Natural killer cell (primary cell): Measurements from ENCODE around the gene SPATS2L. TPM values are rescaled to one million over a fixed set of nuclear protein-coding genes. Genes with fewer than 3 reads are reported as not detected.

ENCODE experiments used
- ATAC-seq, 3 donors: fragments of 150-1000 bp in 2 of 3; fragments of 200-7000 bp in 1 of 3; cut with Tn5 transposase; 1 replicate in 1 of 3; 2 replicates in 2 of 3; pipeline ENCODE4 v1.10.0; 2021; ENCODE audit warnings: mild to moderate bottlenecking in 2 of 3, moderate library complexity in 2 of 3
- DNase-seq, 2 donors: peaks; one replicate each; pipeline versions ENCODE4 v3.0.0 to v3.0.0-alpha.2; 2013 to 2021; ENCODE audit warnings: mixed read lengths in 1 of 2
- H3K27ac ChIP-seq: one replicate; pipeline ENCODE4 v1.5.1; 2013; ENCODE audit warnings: mild to moderate bottlenecking, low read length
- H3K27me3 ChIP-seq: one replicate; pipeline ENCODE4 v1.6.1; 2013; ENCODE audit warnings: low read length; ENCODE audit not compliant: control insufficient read depth, insufficient read depth
- H3K36me3 ChIP-seq: one replicate; pipeline ENCODE4 v1.6.1; 2013; ENCODE audit warnings: low read length; ENCODE audit not compliant: control insufficient read depth, insufficient read depth
- H3K4me1 ChIP-seq: one replicate; pipeline ENCODE4 v1.6.1; 2013; ENCODE audit warnings: low read length; ENCODE audit not compliant: control insufficient read depth, insufficient read depth
- H3K4me3 ChIP-seq: one replicate; pipeline ENCODE4 v1.5.1; 2013; ENCODE audit warnings: low read length
- H3K9me3 ChIP-seq: one replicate; pipeline ENCODE4 v1.6.1; 2013; ENCODE audit warnings: low read length; ENCODE audit not compliant: control insufficient read depth, insufficient read depth
- H3K27ac Mint-ChIP-seq, 2 donors: one replicate each; pipeline ENCODE4 v1.8.0; 2022; ENCODE audit warnings: mild to moderate bottlenecking in 2 of 2, mixed read lengths in 2 of 2, moderate library complexity in 1 of 2
- H3K27me3 Mint-ChIP-seq, 2 donors: one replicate each; pipeline ENCODE4 v1.8.0; 2022; ENCODE audit warnings: low read depth in 2 of 2, mixed read lengths in 2 of 2
- H3K36me3 Mint-ChIP-seq: one replicate; pipeline ENCODE4 v1.8.0; 2022; ENCODE audit warnings: mixed read lengths
- H3K4me1 Mint-ChIP-seq, 2 donors: one replicate each; pipeline ENCODE4 v1.8.0; 2022; ENCODE audit warnings: mixed read lengths in 2 of 2
- H3K4me3 Mint-ChIP-seq: one replicate; pipeline ENCODE4 v1.8.0; 2022; ENCODE audit warnings: mild to moderate bottlenecking, moderate library complexity, mixed read lengths
- H3K9me3 Mint-ChIP-seq, 2 donors: one replicate each; pipeline ENCODE4 v1.8.0; 2022; ENCODE audit warnings: mixed read lengths in 2 of 2
- CTCF ChIP-seq: fragments of 200-600 bp; IDR thresholded peaks from one replicate; pipeline ENCODE4 v1.8.0; 2022; ENCODE audit warnings: antibody characterized with exemption
- WGBS: methylation state at CpG from one replicate; pipeline ENCODE4 v1.1.7; 2013; ENCODE audit warnings: missing lambda C conversion rate; ENCODE audit not compliant: insufficient coverage; 5-methylcytosine and 5-hydroxymethylcytosine counted together
- intact Hi-C: fragments of 100-400 bp; cut with micrococcal nuclease; formaldehyde crosslinking; loops from one replicate; pipeline ENCODE4 v1.14.2; 2022
- total RNA-seq, 4 donors: library from RNA; stranded (reverse); fragments of 120-200 nt in 1 of 4; gene quantifications; one replicate each; pipeline versions ENCODE4 v1.2.3 to v1.2.4, GENCODE V29; 2013 to 2022

SPATS2L gene
- total RNA-seq, 3 donors from 2014 or later (not counting 1 experiment from before 2014, with no cell fraction given) = 3.8 to 10.9 (median 4.4) TPM

DNA sequence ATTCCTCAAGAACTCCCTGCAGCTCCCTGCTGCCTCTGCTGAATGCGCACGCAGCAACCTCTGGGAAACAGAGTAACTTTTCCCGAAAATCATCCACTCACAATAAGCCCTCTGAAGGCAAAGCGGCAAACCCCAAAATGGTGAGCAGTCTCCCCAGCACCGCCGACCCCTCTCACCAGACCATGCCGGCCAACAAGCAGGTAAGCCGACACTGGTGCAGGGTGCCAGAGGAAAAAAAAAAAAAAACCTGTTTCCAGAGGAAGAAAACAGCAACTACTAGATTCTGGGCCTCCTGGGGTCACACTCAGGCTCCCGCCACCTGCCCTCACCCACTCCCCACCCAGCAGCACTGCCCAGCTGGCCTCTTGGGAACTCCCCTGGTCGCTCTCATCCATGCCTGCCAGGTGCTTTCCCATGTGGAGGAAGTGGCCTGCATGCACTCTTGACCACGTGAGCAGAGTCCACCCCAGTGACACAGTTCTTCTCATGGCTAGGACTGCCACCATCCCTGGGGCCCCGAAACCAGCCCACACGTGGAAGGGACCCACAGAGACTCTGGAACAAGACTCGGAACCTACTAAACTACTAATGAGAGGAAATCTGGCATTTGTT is 166.5 kb downstream of the SPATS2L start:
- no peak overlapping the region for H3K4me3 Mint-ChIP-seq

GRCh38 chr2:200475795-200476194 is 169.3 kb downstream of the SPATS2L start:
- no peaks in the 10 kb centered on the region for H3K27me3 ChIP-seq
- H3K9me3 ChIP-seq = no peaks in the 10 kb centered on the region
- ATAC-seq (no peak), DNase-seq (no peak)
- WGBS = no CpG with 5 or more reads among the region's 4 CpGs
- H3K4me1 ChIP-seq = peaks cover 3% of the 10 kb centered on the region
- peaks cover 5% of the 10 kb centered on the region in 2 donors for H3K4me1 Mint-ChIP-seq
- no peak for TF ChIP-seq CTCF
- no peaks in the 10 kb centered on the region for H3K36me3 Mint-ChIP-seq
- intact Hi-C loops = no loop called here
- no peak overlapping the region for H3K27ac Mint-ChIP-seq
- H3K4me3 ChIP-seq = no peak overlapping the region
- no peaks in the 10 kb centered on the region for H3K36me3 ChIP-seq
- no peaks in the 10 kb centered on the region for H3K9me3 Mint-ChIP-seq
- H3K27me3 Mint-ChIP-seq = no peaks in the 10 kb centered on the region
- H3K27ac ChIP-seq = no peak overlapping the region
- H3K4me3 Mint-ChIP-seq = no peak overlapping the region

More for the DNA sequence above, 166.5 kb downstream of the SPATS2L start:
- H3K27ac Mint-ChIP-seq = no peak overlapping the region
- no peaks in the 10 kb centered on the region for H3K36me3 Mint-ChIP-seq
- peaks cover 13 to 14% of the 10 kb centered on the region in 2 donors for H3K4me1 Mint-ChIP-seq
- no peak overlapping the region for H3K4me3 ChIP-seq
- H3K27ac ChIP-seq = no peak overlapping the region
- no peaks in the 10 kb centered on the region for H3K9me3 Mint-ChIP-seq
- H3K9me3 ChIP-seq = no peaks in the 10 kb centered on the region
- no peaks in the 10 kb centered on the region for H3K27me3 Mint-ChIP-seq
- H3K36me3 ChIP-seq = no peaks in the 10 kb centered on the region
- DNase-seq (no peak), ATAC-seq (no peak)
- intact Hi-C loops = no loop called here
- TF ChIP-seq CTCF = no peak
- peaks cover 7% of the 10 kb centered on the region for H3K4me1 ChIP-seq
- H3K27me3 ChIP-seq = no peaks in the 10 kb centered on the region
- WGBS = 92% methylated on average over 14 of the region's 14 CpGs

DNA sequence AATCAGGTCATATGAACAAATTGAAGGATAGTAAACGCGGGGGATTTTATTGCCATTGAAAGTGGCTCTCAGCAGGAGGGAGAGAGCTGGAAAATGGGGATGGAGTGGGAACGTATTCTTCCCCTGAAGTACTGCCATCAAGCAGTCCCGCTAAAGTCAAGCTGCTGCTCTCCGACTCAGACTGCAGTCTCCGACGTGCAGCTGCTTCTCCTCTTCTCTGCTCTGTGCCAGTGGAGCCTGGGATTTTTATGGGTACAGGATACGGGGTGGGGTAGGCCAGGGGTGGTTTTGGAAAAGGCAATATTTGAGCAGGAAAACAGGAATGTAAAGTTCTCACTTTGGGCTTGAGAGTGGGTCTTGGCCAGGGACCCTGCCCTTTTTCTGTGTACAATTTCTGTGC is 170.3 kb downstream of the SPATS2L start:
- H3K36me3 ChIP-seq = no peaks in the 10 kb centered on the region
- H3K4me3 ChIP-seq = no peak overlapping the region
- no peak for ATAC-seq
- no peaks in the 10 kb centered on the region for H3K4me1 Mint-ChIP-seq
- no peak for TF ChIP-seq CTCF
- no peak for DNase-seq
- H3K9me3 ChIP-seq = no peaks in the 10 kb centered on the region
- 93% methylated on average over 8 of the region's 8 CpGs for WGBS
- no peaks in the 10 kb centered on the region for H3K27me3 ChIP-seq
- H3K9me3 Mint-ChIP-seq = no peaks in the 10 kb centered on the region
- H3K36me3 Mint-ChIP-seq = no peaks in the 10 kb centered on the region
- H3K27ac Mint-ChIP-seq = no peak overlapping the region
- intact Hi-C loops = no loop called here
- no peaks in the 10 kb centered on the region for H3K27me3 Mint-ChIP-seq
- H3K27ac ChIP-seq = no peak overlapping the region
- no peak overlapping the region for H3K4me3 Mint-ChIP-seq
- no peaks in the 10 kb centered on the region for H3K4me1 ChIP-seq

DNA sequence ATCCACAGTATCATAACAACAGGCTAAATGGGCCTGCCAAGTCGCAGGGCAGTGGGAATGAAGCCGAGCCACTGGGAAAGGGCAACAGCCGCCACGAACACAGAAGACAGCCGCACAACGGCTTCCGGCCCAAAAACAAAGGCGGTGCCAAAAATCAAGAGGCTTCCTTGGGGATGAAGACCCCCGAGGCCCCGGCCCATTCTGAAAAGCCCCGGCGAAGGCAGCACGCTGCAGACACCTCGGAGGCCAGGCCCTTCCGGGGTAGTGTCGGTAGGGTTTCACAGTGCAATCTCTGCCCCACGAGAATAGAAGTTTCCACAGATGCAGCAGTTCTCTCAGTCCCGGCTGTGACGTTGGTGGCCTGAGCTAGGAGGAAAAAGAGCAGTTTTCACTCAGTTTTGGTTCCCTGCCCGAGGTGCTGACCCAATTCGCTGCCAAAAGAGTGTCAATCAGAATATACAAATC is 171.2 kb downstream of the SPATS2L start:
- H3K27me3 ChIP-seq = no peaks in the 10 kb centered on the region
- 96% methylated on average over 21 of the region's 21 CpGs for WGBS
- Mint-ChIP-seq H3K4me3 (no peak overlapping the region), H3K36me3 (no peaks in the 10 kb centered on the region), H3K9me3 (no peaks in the 10 kb centered on the region), H3K27ac (no peak overlapping the region), H3K27me3 (no peaks in the 10 kb centered on the region), H3K4me1 (no peaks in the 10 kb centered on the region)
- ATAC-seq (no peak), DNase-seq (no peak)
- intact Hi-C loops = no loop called here
- H3K4me1 ChIP-seq = no peaks in the 10 kb centered on the region
- no peaks in the 10 kb centered on the region for H3K36me3 ChIP-seq
- H3K4me3 ChIP-seq = no peak overlapping the region
- H3K9me3 ChIP-seq = no peaks in the 10 kb centered on the region
- no peak for TF ChIP-seq CTCF
- H3K27ac ChIP-seq = no peak overlapping the region
